Measurements from ENCODE around the gene RFT1.

- no peak for TF ChIP-seq CTCF (IDR thresholded peaks at IDR 0.05; ENCODE audit: insufficient read depth, low read length)
- TF ChIP-seq POLR2AphosphoS5 (IDR thresholded peaks at IDR 0.05; ENCODE audit: low read depth) = no peak
- TF ChIP-seq GABPA (IDR thresholded peaks at IDR 0.05; ENCODE audit: low read depth) = no peak
- TF ChIP-seq REST (IDR thresholded peaks at IDR 0.05; ENCODE audit: insufficient replicate concordance, low read depth) = no peak
Measured at GRCh38 chr3:53111822-53112221, 18.4 kb downstream of the RFT1 start.

All from HL-60 (cell line).